ENCODE data around the gene MYO18A.

MYO18A gene

DNA sequence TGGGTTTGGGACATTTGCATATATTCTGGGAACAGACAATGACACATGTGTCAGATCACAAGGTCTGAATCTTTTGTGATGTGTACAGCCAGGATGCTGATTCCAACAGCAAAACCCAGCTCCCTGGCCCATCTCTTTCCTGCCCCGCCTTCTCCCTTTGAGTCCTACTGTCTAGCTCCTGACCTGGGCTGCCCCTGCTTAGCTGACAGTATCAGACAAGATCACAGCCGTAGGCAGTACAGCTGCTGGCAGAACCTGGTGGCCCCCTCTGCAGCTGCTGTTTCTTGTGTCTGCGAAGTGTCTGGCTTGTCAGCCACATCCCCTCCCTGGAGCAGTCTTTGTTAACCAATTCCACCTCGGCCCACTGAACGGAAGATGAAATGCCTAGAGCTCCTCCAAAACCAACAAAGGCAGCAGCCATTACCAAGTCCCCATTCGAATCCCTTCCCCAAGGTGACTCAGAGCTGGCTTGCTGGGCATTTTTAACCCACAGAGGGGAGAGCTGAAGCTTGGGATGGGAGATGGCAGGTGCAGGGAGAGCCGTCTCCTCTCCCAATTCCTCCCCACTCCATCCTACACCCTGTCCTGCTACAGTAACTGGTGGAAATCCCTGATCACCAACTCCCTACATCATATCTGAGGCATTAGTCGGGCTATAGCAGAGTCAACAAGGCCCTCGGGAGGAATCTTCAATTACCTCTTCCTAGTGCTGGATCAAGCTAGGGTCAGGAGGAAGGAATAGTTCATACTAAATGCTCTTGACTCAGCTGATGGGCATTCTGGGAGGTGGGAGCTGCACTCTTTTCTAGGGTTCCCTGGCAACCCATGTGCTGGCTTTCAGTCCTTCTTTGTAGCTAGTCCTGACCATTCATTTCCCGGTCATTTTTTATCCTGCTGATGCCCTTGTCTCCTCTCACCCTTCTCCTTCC is 131.5 kb downstream of the MYO18A start:
- no peak for DNase-seq

DNA sequence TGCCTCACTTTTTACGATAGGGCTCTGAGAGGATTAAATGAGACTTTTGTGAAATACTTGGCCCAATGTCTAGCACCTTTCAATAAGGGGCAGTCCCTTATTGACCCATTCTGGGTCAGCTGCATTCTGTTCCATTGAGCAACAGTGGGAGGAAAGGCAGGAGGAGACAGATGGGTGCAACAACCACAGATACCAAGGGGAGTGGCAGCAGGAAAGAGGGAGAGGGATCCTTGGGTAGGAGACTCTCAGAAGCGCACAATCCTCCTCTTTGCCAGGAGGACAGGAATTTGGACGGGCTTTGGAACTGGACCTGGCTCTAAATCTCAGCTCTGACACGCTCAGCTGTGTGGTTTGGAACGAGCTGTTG is 133.7 kb downstream of the MYO18A start:
- no peak for DNase-seq

DNA sequence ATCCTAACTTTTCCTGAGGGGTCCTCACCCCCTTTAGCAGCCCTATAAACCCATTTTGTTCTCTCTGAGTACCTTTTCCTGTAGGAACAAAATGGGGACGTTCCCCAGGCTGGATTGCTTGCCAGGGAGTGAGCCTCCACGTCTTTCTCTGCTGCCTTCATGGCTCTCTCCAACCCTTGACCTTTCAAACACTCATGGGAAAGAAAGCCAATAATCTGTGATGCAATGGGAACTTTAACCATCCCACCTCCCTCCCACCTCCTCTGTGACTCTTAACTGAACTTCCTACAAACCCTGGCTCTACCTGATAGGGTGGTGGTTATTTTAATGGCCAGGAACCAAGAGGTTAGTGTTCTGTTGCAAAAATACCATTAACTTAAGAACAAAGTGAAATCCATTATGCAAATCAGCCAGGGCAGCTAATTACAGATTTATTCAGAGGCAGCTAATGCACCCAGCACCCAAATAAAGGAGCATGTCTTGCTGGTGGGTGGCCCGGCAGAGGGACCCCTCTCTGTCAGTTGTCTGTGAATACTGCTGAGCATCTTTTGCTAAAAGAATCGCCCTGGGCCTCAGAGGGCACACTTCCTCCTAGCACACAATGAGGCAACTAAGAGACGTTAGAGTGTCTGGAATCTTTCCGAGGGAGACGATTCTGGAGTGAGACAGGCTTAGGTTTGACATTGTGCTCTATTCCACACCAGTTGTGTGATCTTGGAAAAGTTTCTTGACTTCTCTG is 134.3 kb downstream of the MYO18A start:
- no peak for DNase-seq

DNA sequence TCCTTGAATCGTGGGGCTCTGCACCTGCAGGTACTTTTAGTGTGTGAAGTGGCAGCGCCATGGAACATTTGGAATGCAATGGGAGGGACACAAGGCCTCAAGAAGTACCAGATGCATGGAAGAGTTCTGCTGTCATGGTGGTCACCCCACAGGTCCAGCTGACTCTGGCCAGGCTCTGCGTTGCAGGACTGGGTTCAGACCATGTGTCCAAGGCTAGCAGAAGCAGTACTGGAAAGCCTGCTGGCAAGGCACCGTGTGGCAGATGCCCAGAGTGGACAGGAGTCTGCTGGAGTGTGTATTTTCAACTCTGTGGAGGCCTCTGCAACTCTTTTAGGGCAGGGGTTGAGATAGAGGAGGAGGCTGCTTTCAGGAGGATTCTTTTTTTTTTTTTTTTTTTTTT is 135.2 kb downstream of the MYO18A start:
- no peak for DNase-seq

DNA sequence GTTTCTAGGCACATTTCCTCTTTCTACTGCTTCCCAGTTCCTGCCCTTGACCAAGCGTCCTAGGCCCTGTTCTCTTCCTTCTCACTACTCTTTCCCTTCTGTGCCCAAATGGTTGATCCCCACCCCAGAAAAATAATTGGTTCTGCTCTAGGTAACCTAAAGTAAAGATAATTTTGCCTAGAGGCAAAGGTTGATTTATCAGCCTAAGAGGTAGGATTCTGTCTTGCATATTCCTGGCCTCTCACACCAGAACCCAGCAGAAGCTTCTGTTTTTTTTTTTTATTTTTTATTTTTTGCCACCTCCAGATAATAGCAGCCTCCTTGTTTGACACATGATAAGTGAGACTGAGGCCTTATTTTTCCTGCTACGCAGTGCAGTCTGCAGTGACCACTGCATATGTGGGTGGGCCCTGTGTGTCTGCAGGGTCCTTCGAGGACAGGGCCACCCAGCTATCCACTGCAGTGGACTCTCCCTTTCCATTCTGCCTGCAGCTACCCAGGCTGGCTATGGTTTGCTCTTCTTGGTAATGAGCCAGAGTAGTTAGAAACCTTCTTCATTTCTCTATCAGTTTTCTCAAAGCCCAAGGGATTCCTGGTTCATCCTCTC is 136.6 kb downstream of the MYO18A start:
- DNase-seq, result no peak

DNA sequence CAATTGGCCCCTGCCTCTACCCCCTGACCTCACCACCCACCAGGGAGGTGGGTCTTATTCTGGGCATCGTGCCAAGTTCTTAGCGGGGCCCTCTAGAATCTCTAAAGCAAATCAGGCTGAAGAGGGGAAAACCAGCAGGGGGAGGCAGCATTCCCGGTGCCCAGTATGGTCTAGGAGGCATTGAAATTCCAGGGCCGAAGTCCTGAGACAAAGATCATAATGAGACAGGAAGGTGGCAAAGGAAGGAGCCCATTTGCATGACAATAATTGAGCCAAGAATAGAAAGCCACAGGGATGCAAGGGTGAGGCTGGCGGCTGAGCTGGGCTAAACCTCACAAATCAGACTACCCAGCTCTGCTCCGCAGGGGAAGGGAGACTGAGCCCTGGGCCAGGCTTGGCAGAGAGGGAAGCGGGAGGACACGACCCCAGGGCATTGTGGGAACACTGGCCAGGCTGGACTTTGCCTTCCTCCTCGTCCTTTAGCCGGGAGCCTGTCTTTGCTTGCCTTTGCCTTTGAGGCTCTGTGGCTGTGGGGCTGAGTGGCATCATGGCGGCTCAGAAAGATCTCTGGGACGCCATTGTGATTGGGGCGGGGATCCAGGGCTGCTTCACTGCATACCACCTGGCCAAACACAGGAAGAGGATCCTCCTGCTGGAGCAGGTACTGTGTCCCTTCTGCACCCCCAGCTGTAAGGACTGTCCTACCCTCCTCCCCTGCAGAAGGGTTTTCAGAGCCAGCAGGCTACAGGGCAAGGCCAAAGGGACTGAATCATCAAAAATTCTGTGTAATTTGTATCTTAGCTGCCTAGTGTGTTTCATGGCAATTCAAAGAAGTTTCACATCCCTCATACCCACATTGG is 137.3 kb downstream of the MYO18A start, which contains the start of gene PIPOX:
Gene PIPOX, plus strand, starts transcription at position 463 of the 860 bp plus-strand sequence. Its CDS starts 85 bp downstream, at position 548.
- DNase-seq, result peak; percentile 14 to 58

DNA sequence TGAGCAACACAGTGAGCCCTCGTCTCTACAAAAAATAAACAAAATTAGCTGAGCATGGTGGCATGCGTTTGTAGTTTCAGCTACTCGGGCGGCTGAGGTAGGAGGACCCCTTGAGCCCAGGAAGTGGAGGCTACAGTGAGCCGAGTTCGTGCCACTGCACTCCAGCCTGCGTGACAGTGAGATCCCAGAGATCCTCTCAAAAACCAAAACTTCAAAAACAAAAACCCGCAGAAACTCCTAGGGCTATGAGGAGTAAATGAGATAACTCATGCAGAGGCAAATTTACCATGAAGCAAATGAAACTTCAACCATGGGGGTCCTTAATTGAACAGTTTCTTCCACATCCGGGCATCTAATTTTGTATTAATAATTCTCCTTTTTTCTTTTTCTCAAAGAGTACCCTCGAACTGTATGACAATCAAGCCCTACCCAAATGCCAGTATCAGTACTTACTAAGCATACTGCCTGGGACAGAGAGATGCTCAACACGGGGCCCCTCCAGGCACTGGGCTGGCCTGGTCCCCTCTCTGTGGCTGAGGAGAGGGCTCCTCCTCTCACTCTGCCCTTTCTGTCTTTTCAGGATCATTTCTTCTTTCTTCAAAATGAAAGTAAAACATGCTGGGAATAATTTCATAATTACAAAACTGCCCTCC is 138.0 kb downstream of the MYO18A start:
- no peak for DNase-seq

DNA sequence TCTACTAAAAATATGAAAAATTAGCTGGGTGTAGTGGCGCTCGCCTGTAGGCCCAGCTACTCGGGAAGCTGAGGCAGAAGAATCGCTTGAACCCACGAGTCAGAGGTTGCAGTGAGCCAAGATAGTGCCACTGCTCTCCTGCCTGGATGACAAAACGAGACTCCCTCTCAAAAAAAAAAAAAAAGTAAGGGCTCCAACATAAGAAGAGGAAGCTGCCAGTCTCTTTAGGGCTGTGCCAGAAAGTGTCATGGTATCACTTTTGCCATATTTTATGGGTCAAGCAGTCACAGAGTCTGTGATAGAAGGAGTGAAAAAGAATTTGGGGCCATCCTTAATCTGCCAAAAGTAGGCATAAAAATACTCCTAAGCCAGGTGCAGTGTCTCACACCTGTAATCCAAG is 138.6 kb downstream of the MYO18A start:
- no peak for DNase-seq

DNA sequence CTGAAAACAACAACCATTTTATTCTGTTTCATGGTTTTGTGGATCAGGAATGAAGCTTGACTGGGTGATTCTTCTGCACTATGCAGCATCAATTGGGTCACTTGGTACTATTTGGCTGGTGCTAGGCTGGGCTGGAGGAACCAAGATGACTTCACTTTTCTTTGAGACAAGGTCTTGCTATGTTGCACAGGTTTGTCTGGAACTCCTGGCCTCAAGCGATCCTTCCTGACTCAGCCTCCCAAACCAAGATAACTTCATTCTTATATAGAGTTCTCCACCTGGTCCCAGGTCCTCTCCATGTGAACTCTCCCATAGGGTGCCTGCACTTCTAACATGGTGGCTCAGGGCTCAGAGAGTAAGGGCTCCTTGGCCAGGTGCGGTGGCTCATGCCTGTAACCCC is 139.1 kb downstream of the MYO18A start:
- DNase-seq, result no peak

DNA sequence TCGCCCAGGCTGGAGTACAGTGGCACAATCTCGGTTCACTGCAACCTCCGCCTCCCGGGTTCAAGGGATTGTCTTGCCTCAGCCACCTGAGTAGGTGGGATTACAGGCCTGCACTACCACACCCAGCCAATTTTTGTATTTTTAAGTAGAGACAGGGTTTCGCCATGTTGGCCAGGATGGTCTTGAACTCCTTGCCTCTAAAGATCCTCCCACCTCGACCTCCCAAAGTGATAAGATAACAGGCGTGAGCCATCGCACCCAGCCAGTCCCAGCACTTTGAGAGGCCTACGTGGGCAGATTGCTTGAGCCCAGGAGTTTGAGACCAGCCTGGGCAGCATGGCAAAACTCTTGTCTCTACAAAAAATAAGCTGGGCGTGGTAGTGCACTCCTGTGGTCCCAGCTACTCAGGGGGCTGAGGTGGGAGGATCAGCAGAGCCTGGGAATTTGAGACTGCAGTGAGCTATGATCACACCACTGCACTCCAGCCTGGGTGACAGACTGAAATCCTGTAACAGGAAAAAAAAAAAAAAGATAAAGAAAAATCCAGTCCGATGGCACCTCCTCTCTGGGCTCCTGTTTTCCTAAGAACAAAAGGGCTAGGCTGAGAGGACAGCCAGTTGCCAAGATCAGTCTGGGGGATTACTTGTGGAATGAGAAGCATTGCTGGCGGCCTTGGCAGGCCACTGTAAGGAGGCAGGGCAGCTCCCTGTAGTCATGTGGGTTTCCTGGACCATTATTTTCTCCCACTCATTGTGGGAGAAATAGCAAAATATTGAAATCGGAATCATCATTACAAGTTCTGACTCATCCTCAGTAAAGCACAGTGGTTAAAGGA is 140.2 kb downstream of the MYO18A start:
- DNase-seq, result no peak

DNA sequence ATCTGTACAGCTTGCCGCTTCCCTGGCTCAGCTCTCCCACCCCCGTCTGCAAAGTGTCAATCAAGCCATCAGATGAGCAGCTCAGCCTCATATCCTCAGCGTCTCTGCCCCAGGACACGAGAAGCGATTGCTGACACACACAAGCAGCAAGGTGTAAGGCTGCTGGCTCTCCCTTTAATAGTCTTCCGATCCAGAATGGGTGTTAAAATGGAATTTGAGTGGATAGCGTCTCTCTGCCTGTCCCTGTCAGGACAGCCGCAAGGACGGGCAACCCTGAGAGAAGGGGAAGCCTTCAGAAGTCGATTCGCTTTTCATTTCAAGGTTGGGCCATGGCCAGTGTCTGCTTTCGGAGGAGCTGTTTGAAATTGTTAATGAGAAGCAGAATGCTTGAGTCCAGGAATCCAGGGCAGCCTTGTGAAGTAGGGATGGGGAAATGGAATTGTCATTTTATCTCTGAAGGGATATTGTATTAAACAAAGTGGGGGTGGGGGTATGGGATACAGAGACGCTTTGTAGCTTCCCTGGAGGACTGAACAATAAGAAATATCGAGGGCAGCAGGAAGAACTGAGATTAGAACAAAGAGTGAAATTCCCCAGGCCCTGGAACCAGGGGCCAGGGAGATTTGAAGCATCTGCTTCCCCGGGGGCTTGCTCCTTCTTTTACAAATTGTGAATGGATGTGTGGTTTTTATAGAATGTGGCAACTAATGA is 142.0 kb downstream of the MYO18A start:
- DNase-seq, result no peak

DNA sequence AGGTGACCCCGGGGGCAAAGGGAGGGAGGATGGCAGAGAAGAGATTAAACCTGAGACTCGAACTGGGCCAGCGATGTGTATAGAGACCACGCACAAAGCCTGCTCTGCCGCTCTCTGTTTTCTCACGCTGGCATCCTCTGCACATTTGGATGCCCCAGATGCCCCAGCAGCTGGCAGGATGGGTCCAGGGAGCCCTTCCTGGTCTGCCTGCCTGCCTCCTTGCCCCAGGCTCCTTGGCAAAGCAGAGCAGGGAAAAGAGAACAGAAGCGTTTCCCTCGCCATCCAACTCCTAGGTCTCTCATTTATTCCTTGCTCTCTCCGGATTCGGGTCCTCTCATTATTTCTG is 142.5 kb downstream of the MYO18A start:
- no peak for DNase-seq

DNA sequence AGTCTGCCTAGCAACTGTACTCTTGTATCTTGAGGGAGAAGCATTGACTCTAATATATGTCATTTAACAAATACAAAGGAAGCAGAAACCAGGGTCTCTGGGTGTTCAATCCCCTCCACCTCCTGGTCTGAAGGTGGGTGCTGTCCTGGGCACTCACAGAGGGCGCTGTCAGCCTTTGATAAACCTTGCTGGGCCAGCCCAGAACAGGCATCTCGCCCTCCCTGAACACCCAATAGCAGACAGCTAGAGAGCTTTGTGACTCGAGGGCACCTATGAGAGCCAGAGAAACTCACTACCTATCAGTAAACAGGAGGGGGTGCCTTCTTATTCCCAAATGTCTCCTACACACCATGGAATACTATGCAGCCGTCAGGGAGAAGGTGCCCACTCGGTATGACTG is 143.6 kb downstream of the MYO18A start:
- no peak for DNase-seq

DNA sequence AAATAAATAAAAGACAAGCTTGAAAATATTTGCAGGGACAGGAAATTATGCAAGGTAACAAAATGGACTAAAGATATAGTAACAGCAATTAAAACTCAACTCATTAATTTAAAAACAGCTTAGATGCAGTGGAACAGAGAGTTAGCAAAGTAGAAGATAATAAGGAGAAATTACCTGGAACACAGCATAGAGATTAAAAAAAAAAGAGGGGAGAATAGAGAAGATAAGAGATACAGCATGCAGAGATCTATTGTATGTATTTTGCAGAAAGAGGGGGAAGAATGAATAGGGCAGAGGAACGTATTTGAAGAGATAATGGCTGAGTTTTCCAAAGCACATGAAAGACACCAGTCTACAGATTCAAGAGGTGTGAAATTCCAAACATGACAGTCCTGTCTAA is 145.7 kb downstream of the MYO18A start:
- no peak for DNase-seq

DNA sequence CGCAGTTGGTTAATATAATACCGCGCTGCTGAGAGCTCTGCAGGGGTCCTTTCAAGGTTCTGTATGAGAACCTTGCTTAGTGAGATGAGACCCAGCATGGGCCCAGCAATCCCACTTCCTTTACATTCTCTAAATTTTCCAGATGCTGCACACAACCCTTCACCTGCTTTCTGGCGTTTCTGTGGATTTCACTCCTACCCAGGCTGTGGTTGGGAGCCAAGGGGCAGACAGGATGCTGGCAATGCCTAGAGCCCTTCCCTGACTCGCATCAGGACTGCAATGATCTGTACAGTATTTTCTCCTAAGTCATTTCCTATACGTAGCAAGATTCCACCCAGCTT is 147.4 kb downstream of the MYO18A start:
- no peak for DNase-seq

DNA sequence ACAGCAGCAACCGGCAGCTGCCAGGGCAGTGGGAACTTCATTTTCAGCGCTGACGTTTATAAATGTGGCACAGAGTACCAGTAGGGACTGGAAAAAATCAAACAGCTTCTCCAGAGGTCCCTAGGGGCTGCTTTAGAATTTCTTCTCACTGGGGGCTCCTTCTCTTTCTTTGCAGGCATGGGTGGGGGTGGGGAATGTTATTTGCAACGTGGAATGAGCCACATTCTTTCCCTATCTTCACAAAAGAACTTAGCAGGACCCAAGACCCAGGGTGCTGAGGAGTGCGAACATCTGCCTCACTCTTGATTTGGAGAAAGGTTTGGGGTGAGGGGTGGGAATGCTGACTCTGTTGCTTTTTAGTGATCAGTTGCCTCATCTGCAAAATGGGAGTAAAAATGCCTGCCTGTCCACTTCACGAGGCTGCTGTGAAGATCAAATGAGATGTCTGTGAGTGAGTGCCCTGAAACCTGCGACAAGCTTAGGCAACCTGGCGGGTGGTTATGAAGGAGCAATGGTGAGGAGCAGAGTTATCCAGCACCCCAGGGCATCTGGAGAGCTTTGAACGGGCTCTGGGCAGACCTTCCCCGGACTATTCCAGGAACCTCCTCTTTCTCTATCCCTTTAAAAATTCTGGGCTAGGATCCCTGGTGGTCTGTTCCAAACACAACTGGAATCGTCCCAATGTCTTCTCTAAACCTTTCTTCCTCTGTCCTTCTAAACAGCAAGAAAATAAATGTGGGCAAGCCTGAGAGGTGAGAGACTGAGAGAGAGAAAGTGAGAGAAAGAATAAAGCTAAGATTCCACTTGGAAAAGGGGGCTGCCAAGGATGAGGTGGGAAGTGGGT is 148.0 kb downstream of the MYO18A start:
- no peak for DNase-seq

DNA sequence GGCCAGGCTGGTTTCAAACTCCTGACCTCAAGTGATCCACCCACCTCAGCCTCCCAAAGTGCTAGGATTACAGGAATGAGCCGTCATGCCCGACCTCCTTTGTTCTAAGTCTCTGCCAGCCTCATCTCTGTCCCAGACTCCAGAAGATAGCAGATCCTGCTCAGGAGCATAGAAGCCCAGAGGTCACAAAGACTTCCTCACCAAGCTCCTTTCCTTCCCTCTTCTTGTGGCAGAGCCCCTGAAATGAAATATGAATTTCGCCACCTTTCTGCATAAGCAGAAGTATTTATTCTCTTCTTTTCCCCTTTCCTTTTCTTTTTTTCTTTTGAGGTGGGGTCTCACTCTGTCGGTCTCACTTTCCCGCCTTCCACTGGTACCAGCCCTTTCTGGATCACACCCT is 148.7 kb downstream of the MYO18A start:
- no peak for DNase-seq

DNA sequence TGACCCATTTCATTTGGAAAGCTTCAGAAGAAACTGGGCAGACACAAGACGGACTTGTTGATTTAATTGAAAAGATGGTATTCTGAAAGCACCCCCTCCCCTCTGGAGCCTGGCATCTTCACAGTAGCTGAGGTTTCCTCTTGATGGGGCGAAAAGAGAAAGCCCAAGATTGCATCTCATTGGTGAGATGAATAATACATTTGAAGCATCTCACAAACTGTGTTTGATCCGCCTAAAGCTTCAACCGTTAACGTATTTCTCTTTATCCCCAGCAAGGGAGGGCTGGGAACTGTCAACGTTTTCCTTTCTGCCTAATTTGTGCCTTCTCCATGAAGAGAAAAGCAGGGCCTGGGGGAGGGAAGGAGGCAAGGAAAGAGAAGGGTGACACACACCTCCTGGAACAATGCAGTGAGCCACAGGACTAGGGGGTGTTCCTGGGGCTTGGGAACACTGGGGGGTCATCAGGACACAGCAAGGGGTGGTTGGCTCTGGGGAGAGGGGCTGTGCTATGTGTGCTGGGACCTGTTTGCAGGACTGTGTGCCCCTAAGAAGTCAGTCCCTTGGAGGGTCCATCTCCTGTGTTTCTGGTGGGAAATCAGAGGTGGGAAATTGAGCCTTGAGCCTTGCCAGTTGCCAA is 155.8 kb downstream of the MYO18A start:
- no peak for DNase-seq

DNA sequence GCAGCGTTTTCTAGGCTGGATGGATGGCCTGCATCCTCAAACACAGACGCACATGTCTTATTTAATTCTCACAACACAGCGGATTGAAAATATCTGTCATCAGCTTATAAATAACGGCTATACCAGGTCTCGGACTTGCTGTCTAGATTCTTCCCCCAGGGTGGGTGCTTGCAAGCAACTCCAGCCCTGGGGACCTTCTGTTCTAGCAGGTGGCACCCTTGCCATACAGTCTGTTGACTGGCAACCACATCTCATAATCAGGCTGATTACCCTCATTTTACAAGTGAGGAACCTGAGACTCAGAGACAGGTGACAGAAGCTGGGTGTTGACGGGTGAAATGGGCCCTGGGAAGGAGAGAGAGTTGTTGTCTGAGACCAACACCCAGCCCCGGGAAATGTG is 158.1 kb downstream of the MYO18A start:
- DNase-seq, result no peak

All from NCI-H1930 (cell line).